GM12865 (cell line): ENCODE results near the gene ANKLE1.

Experiments
- DNase-seq: peaks from one replicate; pipeline ENCODE4 v3.0.0; 2010; ENCODE audit warnings: low read depth
- H3K4me3 ChIP-seq: 2 replicates; pipeline ENCODE4 v1.5.1; 2011; ENCODE audit warnings: mild to moderate bottlenecking, low read depth, low read length, control low read depth
- TF ChIP-seq, protein P1 (sequence below): IDR thresholded peaks from 2 replicates; pipeline ENCODE4 v1.5.1; 2011; ENCODE audit warnings: low read length, control low read depth, low read depth, inconsistent platforms; ENCODE audit not compliant: insufficient read depth; ENCODE audit errors: missing control alignments

The ANKLE1 gene

DNA sequence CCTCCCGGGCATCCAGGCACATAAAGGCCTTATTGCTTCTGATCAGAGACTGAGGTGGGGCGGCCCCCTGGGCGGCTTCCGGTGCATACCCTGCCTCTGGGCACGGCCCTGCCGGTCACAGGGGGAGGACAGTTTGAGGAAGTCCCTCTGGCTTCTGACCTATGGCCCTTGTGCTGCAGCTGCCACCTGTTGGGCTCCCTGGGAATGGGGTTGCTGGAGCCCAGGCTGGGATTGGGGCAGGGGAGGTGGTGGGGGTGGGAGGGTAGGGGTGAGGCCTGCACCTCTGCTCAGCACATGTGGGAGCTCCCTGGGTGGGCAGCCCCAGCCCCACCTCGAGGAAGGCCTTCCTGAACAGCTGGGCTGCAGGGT, 42.2 kb downstream of the ANKLE1 start:
- TF ChIP-seq, protein P1, sequence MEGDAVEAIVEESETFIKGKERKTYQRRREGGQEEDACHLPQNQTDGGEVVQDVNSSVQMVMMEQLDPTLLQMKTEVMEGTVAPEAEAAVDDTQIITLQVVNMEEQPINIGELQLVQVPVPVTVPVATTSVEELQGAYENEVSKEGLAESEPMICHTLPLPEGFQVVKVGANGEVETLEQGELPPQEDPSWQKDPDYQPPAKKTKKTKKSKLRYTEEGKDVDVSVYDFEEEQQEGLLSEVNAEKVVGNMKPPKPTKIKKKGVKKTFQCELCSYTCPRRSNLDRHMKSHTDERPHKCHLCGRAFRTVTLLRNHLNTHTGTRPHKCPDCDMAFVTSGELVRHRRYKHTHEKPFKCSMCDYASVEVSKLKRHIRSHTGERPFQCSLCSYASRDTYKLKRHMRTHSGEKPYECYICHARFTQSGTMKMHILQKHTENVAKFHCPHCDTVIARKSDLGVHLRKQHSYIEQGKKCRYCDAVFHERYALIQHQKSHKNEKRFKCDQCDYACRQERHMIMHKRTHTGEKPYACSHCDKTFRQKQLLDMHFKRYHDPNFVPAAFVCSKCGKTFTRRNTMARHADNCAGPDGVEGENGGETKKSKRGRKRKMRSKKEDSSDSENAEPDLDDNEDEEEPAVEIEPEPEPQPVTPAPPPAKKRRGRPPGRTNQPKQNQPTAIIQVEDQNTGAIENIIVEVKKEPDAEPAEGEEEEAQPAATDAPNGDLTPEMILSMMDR: no peak
- no peak for DNase-seq
- H3K4me3 ChIP-seq: no peak overlapping the region

DNA sequence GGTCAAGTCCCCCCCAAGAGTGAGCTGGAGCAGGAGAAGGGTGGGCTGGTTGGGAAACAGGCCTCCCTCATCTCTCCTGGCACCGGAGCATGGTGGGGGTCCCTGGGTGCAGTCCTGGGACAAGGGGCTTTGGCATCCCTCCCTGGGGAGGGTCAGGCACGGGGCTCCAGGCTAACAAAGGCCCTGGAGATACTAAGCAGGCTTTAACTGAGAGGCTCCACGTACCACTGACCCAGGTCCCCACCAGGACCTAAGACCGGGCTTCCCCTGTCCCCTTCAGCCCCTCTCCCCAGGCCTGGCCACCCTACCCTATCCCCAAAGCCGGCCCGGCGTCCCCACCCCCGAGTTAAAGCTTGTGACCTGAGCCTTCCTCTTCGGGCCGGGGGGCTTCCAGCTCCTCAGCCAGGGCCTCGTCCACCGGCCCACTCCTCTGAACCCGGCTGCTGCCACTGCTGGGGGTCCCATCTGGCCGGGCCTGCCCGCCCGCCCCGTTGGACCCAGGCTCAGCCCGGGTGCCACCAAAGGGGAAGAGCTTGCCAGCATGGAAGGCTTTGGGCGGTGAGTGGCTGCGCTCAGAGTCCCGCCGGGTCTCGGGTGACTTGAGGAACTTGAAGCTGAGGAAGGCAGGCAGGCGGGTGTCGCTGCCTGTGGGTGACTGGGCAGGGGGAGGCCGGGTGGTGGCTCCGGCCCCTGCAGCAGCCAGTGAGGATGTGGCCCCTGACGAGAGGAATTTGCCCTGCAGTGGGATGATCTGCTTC, 42.8 kb downstream of the ANKLE1 start:
- DNase-seq: no peak
- TF ChIP-seq, protein P1: no peak
- no peak overlapping the region for H3K4me3 ChIP-seq

DNA sequence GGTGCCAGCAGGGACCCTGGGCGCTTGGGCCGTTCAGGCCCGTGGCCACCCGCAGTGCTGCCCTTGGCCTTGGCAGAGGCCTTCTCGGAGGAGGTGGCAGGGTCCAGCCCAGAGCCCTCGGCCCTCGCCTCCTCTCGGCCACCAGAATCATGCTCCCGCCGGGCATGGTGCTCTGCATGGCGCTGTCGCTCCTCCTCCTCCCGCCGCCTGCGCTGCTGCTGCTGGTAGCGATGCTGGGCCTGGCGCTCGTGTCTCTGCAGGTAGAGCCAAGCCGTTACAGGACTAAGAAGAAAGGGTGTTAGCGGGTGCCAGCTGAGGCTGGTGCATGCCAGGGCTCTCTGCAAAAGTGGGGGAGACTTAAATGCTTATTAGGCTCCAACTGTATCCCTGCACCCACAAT, 43.4 kb downstream of the ANKLE1 start:
- no peak for DNase-seq
- H3K4me3 ChIP-seq: no peak overlapping the region
- TF ChIP-seq, protein P1: no peak

DNA sequence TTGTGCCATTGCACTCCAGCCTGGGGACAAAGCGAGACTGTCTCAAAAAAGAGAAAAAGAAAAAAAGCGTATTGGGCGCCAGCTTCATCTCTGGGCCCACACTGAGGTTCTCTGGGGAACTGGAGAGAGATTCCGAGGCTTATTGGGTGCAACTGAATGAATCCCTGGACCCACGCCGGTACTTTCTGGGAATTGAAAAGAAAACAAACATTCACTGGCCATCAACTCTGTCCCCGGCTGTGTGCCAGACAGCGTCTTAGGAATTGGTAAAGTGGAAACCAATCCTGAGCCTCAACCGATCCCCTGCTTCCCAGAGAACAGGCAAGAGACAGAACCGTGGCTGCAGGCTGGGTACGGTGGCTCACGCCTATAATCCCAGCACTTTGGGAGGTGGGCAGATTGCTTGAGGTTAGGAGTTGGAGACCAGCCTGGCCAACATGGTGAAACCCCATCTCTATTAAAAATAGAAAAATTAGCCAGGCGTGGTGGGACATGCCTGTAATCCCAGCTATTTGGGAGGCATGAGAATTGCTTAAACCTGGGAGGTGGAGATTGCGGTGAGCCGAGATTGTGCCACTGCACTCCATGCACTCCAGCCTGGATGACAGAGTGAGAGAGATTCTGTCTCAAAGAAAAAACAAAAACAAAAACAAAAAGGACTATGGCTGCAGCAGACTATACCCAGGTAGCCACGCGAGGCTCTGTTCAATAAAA, 44.3 kb downstream of the ANKLE1 start:
- no peak overlapping the region for H3K4me3 ChIP-seq
- no peak for DNase-seq
- TF ChIP-seq, protein P1: no peak

DNA sequence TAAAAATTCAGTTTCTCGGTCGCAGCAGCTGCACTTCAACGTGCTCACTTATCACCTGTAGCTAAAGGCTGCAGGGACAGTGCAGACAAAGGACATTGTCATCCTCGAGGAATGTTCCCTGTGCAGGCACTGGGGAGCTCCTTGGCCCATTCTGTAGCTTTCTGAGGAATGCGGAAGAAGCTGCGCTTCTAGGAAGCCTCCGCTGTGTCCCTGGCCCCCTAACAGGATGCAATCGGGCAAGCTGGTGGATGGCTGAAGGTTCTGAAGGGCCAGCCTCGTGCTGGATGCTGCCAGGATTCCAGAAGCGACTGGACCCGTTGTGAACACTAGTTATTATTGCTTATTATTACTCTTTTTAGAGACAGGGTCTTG, 44.9 kb downstream of the ANKLE1 start:
- H3K4me3 ChIP-seq: no peak overlapping the region
- no peak for DNase-seq
- TF ChIP-seq, protein P1: no peak

DNA sequence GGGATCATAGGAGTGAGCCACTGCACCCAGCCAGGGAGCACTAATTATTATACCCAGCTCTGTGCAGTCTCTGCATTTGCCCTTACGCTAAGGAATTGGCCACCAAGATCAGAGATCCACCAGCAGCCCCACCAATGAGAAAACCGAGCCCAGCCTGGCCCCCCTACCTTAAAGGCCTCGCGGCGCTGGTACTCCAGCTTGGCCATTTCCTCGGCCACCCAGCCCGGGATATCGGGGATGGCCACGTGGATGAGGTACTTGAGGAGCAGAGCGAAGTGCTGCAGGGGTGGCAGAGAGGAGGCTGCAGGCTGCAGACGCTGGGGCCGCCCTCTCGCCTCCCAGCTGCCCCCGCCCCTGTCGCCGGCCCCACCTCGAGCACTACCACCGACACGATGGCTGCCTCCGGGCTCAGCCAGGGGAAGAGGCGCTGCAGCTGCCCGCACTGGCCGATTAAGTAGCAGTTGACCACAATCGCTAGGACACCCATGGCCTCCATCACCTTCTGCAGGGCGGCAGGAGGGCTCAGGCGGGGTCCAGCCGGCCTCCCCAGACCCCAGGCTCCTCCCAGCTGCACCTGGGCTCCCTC, 45.5 kb downstream of the ANKLE1 start:
- no peak for DNase-seq
- TF ChIP-seq, protein P1: no peak
- H3K4me3 ChIP-seq: no peak overlapping the region
